Panc1 (cell line): Measurements from ENCODE around the gene SPATA32. TPM values are rescaled to one million over a fixed set of nuclear protein-coding genes. Genes with fewer than 3 reads are reported as not detected.

Experiments used
- ATAC-seq: fragments of 200-7000 bp; cut with Tn5 transposase; 2 replicates; pipeline ENCODE4 v1.9.1; 2020; ENCODE audit warnings: mild to moderate bottlenecking, moderate library complexity
- BruUV-seq: library from RNA; stranded (reverse); fragments of 400-500 nt; replicated peaks from 2 replicates; lab custom pipeline; 2021; lab: Mats Ljungman, UMichigan
- CTCF ChIA-PET: fragments of 300-600 bp; sonication (Branson Sonifier 250); formaldehyde crosslinking; loops from one replicate; lab custom pipeline; 2022; ENCODE audit warnings: antibody characterized with exemption; lab: Charles Lee
- POLR2A ChIA-PET: fragments of 300-600 bp; sonication (Branson Sonifier 250); formaldehyde crosslinking; loops from one replicate; lab custom pipeline; 2022; ENCODE audit warnings: antibody characterized with exemption; lab: Charles Lee
- DNase-seq: peaks from one replicate; pipeline ENCODE4 v3.0.0-alpha.2; 2010; ENCODE audit warnings: low read depth, low spot score
- H3K27ac ChIP-seq: 2 replicates; pipeline ENCODE4 v1.5.1; 2011; ENCODE audit warnings: mild to moderate bottlenecking, low read length, inconsistent platforms
- H3K27me3 ChIP-seq: fragments of 200-500 bp; sonication (Bioruptor generic); 2 replicates; pipeline ENCODE4 v1.6.0; 2014; ENCODE audit warnings: low read length, inconsistent platforms; ENCODE audit not compliant: control insufficient read depth, insufficient read depth
- H3K36me3 ChIP-seq: fragments of 200-500 bp; sonication (Bioruptor generic); 2 replicates; pipeline ENCODE4 v1.5.1; 2014; ENCODE audit warnings: inconsistent platforms, mild to moderate bottlenecking, low read length, moderate library complexity; ENCODE audit not compliant: control insufficient read depth, insufficient read depth
- H3K4me1 ChIP-seq: 2 replicates; pipeline ENCODE4 v1.5.1; 2011; ENCODE audit warnings: inconsistent platforms, mild to moderate bottlenecking, low read length, moderate library complexity; ENCODE audit not compliant: control insufficient read depth, insufficient read depth
- H3K4me3 ChIP-seq, 2 experiments: 2 replicates each; pipeline ENCODE4 v1.5.1; 2011 to 2012; ENCODE audit warnings: low read depth in 2 of 2, low read length in 2 of 2, mild to moderate bottlenecking in 2 of 2, inconsistent platforms in 1 of 2, moderate library complexity in 1 of 2
- H3K9me3 ChIP-seq: fragments of 200-500 bp; sonication (Bioruptor generic); 2 replicates; pipeline ENCODE4 v1.5.1; 2014; ENCODE audit warnings: low read depth, mild to moderate bottlenecking, inconsistent platforms, low read length, moderate library complexity; ENCODE audit not compliant: control insufficient read depth, insufficient read depth
- POLR2AphosphoS5 ChIP-seq: IDR thresholded peaks from 2 replicates; pipeline ENCODE4 v1.6.1; 2012; ENCODE audit warnings: mild to moderate bottlenecking, low read depth, low read length, moderate library complexity
- SIN3A ChIP-seq: IDR thresholded peaks from 2 replicates; pipeline ENCODE4 v1.6.1; 2012; ENCODE audit warnings: low read depth, mild to moderate bottlenecking, low read length, moderate library complexity, borderline replicate concordance; ENCODE audit not compliant: insufficient read depth
- TCF7L2 ChIP-seq: IDR thresholded peaks from 2 replicates; pipeline ENCODE4 v1.6.1; 2011; ENCODE audit warnings: mild to moderate bottlenecking, low read depth, low read length, inconsistent platforms
- in situ Hi-C: cut with HindIII; loops from 2 replicates; pipeline ENCODE4 v1.10.0; 2016; ENCODE audit warnings: low sequenced_read_pairs, low pct_unique_long_range_greater_than_20kb
- intact Hi-C: fragments of 100-400 bp; cut with micrococcal nuclease; formaldehyde crosslinking; loops from one replicate; pipeline ENCODE4 v1.10.0; 2022; ENCODE audit not compliant: unreplicated experiment
- total RNA-seq: library from RNA; stranded (reverse); gene quantifications from one replicate; pipeline ENCODE4 v1.2.1, GENCODE V29; 2021; ENCODE audit not compliant: unreplicated experiment
- TF ChIP-seq, protein P1 (sequence below): fragments of 450-650 bp; IDR thresholded peaks from 2 replicates; pipeline ENCODE4 v1.5.1; 2017; ENCODE audit warnings: mild to moderate bottlenecking
- TF ChIP-seq, protein P2 (sequence below), 2 experiments: IDR thresholded peaks; 2 replicates each; pipeline ENCODE4 v1.6.1; 2011 to 2012; ENCODE audit warnings: low read depth in 2 of 2, control low read depth in 1 of 2, low read length in 1 of 2, mild to moderate bottlenecking in 1 of 2, moderate library complexity in 1 of 2; ENCODE audit not compliant: insufficient read depth in 1 of 2

SPATA32 gene
- total RNA-seq, 1 experiment from 2014 or later = 0.26 TPM

DNA sequence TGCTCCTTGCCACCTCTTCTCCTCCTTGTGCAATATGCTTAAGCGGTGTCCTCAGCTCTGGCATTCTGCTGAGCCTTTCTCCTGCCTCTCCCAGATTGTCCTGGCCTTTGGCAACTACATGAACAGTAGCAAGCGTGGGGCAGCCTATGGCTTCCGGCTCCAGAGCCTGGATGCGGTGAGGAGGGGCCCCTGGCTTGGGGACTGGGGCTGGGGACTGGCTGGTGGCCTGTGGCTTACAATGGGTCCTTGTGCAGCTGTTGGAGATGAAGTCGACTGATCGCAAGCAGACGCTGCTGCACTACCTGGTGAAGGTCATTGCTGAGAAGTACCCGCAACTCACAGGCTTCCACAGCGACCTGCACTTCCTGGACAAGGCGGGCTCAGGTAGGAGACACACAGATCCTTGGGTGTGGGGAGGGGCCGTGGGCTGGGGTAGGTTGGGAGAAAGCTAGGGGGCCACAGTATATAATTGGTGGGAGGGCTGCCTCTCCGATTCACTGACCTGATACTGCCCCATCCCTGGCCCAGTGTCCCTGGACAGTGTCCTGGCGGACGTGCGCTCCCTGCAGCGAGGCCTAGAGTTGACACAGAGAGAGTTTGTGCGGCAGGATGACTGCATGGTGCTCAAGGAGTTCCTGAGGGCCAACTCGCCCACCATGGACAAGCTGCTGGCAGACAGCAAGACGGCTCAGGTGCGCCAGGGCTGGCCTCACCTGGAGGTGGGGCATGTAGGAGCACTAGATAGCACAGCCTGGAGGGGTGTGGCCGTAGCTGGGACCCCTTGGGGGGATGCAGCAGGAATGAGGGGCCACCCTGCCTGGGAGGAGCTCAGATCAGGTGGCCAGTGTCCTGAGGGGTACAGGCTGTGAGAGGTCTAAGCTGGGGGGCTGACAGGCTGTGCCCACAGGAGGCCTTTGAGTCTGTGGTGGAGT is 16.9 kb downstream of the SPATA32 start:
- in situ Hi-C loops (no loop called here), intact Hi-C loops (no loop called here)
- BruUV-seq = no TSS peak
- ChIA-PET CTCF (no interaction called here), POLR2A (no interaction called here)
- Histone ChIP-seq H3K27ac (no peak overlapping the region), H3K27me3 (no peaks in the 10 kb centered on the region), H3K4me1 (peaks cover 10% of the 10 kb centered on the region), H3K36me3 (no peaks in the 10 kb centered on the region; the same call in 1 of the 2 replicates), H3K4me3 (no peak overlapping the region), H3K9me3 (no peaks in the 10 kb centered on the region)
- no peak for TF ChIP-seq POLR2AphosphoS5
- TF ChIP-seq, protein P1, sequence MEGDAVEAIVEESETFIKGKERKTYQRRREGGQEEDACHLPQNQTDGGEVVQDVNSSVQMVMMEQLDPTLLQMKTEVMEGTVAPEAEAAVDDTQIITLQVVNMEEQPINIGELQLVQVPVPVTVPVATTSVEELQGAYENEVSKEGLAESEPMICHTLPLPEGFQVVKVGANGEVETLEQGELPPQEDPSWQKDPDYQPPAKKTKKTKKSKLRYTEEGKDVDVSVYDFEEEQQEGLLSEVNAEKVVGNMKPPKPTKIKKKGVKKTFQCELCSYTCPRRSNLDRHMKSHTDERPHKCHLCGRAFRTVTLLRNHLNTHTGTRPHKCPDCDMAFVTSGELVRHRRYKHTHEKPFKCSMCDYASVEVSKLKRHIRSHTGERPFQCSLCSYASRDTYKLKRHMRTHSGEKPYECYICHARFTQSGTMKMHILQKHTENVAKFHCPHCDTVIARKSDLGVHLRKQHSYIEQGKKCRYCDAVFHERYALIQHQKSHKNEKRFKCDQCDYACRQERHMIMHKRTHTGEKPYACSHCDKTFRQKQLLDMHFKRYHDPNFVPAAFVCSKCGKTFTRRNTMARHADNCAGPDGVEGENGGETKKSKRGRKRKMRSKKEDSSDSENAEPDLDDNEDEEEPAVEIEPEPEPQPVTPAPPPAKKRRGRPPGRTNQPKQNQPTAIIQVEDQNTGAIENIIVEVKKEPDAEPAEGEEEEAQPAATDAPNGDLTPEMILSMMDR = no peak
- no peak for TF ChIP-seq SIN3A
- TF ChIP-seq, protein P2, sequence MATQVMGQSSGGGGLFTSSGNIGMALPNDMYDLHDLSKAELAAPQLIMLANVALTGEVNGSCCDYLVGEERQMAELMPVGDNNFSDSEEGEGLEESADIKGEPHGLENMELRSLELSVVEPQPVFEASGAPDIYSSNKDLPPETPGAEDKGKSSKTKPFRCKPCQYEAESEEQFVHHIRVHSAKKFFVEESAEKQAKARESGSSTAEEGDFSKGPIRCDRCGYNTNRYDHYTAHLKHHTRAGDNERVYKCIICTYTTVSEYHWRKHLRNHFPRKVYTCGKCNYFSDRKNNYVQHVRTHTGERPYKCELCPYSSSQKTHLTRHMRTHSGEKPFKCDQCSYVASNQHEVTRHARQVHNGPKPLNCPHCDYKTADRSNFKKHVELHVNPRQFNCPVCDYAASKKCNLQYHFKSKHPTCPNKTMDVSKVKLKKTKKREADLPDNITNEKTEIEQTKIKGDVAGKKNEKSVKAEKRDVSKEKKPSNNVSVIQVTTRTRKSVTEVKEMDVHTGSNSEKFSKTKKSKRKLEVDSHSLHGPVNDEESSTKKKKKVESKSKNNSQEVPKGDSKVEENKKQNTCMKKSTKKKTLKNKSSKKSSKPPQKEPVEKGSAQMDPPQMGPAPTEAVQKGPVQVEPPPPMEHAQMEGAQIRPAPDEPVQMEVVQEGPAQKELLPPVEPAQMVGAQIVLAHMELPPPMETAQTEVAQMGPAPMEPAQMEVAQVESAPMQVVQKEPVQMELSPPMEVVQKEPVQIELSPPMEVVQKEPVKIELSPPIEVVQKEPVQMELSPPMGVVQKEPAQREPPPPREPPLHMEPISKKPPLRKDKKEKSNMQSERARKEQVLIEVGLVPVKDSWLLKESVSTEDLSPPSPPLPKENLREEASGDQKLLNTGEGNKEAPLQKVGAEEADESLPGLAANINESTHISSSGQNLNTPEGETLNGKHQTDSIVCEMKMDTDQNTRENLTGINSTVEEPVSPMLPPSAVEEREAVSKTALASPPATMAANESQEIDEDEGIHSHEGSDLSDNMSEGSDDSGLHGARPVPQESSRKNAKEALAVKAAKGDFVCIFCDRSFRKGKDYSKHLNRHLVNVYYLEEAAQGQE (IDR thresholded peaks at IDR 0.05; ENCODE audit: insufficient read depth in 1 of 2, low read depth in 2 of 2, low read length in 1 of 2) = no peak
- TF ChIP-seq TCF7L2 = no peak
- DNase-seq (no peak), ATAC-seq (no peak)

DNA sequence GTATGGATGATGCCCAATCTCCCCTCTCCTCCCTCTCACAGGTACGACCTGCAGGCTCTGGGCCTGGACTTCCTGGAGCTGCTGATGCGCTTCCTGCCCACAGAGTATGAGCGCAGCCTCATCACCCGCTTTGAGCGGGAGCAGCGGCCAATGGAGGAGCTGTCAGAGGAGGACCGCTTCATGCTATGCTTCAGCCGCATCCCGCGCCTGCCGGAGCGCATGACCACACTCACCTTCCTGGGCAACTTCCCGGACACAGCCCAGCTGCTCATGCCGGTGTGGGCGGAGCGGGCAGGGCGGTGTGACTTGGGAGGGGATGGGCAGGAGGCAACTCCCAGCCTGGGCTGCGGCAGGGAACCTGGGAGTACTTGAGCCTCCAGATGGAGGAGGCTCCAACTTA is 18.1 kb downstream of the SPATA32 start:
- peaks cover 9% of the 10 kb centered on the region for H3K4me1 ChIP-seq
- intact Hi-C loops = no loop called here
- no peaks in the 10 kb centered on the region for H3K27me3 ChIP-seq
- no peak for TF ChIP-seq TCF7L2
- TF ChIP-seq POLR2AphosphoS5 = no peak
- TF ChIP-seq, protein P2 (IDR thresholded peaks at IDR 0.05; ENCODE audit: insufficient read depth in 1 of 2, low read depth in 2 of 2, low read length in 1 of 2) = no peak
- no peak for TF ChIP-seq SIN3A
- TF ChIP-seq, protein P1 = no peak
- H3K27ac ChIP-seq = no peak overlapping the region
- CTCF ChIA-PET = interaction anchor here (0.8 to 1.4 kb wide), 2 partner anchors 12 to 28 kb away, joined by 3 read pairs; no protein-coding TSS in a partner anchor
- in situ Hi-C loops = no loop called here
- DNase-seq (no peak), ATAC-seq (no peak)
- POLR2A ChIA-PET = no interaction called here
- no peaks in the 10 kb centered on the region for H3K9me3 ChIP-seq
- BruUV-seq = no TSS peak
- H3K36me3 ChIP-seq = no peaks in the 10 kb centered on the region; the same call in 1 of the 2 replicates
- no peak overlapping the region for H3K4me3 ChIP-seq
